Mesodermal cell (in vitro differentiated cells): ENCODE measurements around the gene RNU6-1.
A peak's percentile ranks its signal among the peaks of the same experiment; 100 is the strongest.

Experiments
- H3K27ac ChIP-seq: 2 replicates; pipeline ENCODE4 v1.7.0; 2013; ENCODE audit warnings: mild to moderate bottlenecking, low read depth, low read length, moderate library complexity; ENCODE audit not compliant: severe bottlenecking
- H3K36me3 ChIP-seq: 2 replicates; pipeline ENCODE4 v1.7.1; 2013; ENCODE audit warnings: mild to moderate bottlenecking, low read length, moderate library complexity; ENCODE audit not compliant: control insufficient read depth, insufficient read depth
- H3K4me1 ChIP-seq: one replicate; pipeline ENCODE4 v1.7.1; 2013; ENCODE audit warnings: mild to moderate bottlenecking, low read length; ENCODE audit not compliant: insufficient read depth, control insufficient read depth, poor library complexity, severe bottlenecking
- H3K4me3 ChIP-seq: 2 replicates; pipeline ENCODE4 v1.7.0; 2013; ENCODE audit warnings: low read length, control low read depth, mild to moderate bottlenecking; ENCODE audit not compliant: insufficient read depth, poor library complexity, severe bottlenecking; ENCODE audit errors: extremely low read depth
- H3K9me3 ChIP-seq: 2 replicates; pipeline ENCODE4 v1.7.1; 2013; ENCODE audit warnings: mild to moderate bottlenecking, low read length, moderate library complexity; ENCODE audit not compliant: control insufficient read depth
- WGBS, 2 experiments: methylation state at CpG; one replicate each; pipeline ENCODE4 v1.1.5; 2013; ENCODE audit warnings: missing lambda C conversion rate in 2 of 2; ENCODE audit not compliant: insufficient coverage in 2 of 2; 5-methylcytosine and 5-hydroxymethylcytosine counted together

RNU6-1 gene

DNA sequence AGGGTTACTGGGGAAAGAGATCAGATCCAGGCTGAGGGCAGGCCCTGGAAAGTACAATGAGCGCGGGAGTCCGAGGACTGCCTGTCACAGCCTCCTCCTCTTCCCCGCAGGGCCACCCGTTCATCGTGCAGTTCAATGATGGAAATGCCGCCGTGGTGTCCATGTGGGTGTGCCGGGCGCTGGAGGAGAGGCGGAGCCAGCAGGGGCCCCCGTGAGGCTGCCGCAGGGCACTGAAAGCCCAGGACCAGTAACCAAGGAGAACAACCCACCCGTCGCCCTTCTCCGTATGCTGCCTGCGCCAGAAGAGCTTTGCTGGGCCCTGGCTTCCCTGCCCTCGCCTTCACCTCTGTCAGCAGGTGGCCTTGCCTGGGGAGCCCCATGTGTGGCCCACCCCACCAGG lies 33.3 kb downstream of the RNU6-1 start:
- H3K4me3 ChIP-seq, result no peak overlapping the region
- no peak overlapping the region for H3K27ac ChIP-seq
- no peaks in the 10 kb centered on the region for H3K9me3 ChIP-seq
- H3K36me3 ChIP-seq, result no peaks in the 10 kb centered on the region
- WGBS, 2 experiments, result 91 to 96% methylated on average over 17 to 18 of the region's 18 CpGs
- H3K4me1 ChIP-seq, result no peaks in the 10 kb centered on the region

DNA sequence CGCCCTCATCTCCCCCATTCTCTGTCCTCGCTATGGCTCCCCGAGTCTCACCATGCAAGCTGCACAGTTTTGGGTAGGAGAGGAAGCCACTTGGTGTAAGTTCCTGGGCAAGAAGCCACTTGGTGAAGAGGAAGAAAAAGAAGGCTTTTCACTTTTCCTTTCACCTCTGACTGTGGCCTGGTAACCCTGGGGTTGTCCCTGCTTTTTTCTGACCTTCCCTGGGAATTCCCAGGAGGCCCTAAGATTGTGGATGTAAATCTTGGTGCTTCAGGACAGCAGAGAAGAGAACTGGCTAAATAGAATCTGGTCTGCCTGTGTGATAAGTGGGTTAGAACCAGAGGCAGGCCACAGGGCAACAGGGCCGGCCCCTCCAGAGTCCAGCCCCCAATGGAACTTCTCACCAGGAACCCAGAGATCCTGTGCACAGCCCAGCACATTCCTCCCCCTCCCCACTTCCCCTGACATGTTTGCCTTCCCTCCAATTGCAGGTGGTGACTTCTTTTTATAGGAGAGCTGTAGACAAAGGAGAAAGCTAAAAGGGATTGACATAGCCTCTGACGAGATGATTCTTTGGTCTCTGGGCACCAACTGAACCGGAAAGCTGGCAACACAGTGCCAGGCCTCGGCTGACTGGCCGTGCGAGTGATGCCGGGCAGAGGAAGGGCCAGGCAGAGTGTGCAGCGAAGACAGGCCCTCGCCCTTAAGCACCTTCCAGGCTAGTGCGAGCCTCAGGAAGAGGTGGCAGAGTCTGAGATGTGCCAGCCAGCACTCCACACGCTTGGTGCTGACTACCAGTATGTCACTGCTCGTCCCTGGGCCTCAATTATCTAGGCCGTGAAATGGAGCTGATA lies 34.0 kb downstream of the RNU6-1 start:
- no peak overlapping the region for H3K27ac ChIP-seq

DNA sequence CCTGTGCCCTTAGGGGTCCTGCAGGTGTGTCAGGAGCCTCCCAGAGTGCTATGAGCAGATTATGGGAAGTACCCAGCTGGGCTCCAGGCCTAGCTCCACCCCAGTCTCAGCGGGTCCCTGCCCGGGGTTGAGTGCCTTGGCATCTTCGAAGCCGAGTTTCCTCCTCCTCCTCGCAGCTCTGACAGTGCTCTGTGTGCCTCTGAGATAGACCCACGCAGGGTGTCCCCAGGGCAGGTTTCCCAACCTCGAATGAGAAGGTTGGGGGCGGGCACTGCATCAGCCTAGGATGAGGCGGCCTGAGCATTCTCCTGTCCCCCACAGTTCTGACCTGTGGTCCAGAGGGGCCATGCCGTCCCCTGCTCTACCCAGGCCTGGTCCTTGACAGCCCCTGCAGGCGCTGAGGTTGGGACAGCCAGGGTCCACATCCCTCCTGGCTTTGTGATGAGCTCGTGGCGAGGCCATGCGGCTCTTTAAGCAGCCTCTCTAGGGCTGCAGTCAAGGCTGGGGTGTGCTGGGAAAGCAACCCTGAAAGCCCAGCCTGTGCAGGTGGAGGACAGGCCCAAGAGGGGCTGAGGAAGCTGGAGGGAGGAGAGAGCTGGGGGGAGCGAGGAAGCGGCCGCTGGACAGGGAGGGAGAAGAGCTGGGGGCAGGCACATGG lies 34.7 kb downstream of the RNU6-1 start:
- WGBS, 2 experiments, result 85 to 88% methylated on average over 13 to 17 of the region's 17 CpGs
- no peaks in the 10 kb centered on the region for H3K36me3 ChIP-seq
- H3K4me3 ChIP-seq, result no peak overlapping the region

More for the DNA sequence above, 34.0 kb downstream of the RNU6-1 start:
- no peak overlapping the region for H3K4me3 ChIP-seq
- WGBS, 2 experiments, result 88 to 89% methylated on average over 13 to 16 of the region's 16 CpGs
- H3K9me3 ChIP-seq, result no peaks in the 10 kb centered on the region
- H3K36me3 ChIP-seq, result no peaks in the 10 kb centered on the region
- no peaks in the 10 kb centered on the region for H3K4me1 ChIP-seq

DNA sequence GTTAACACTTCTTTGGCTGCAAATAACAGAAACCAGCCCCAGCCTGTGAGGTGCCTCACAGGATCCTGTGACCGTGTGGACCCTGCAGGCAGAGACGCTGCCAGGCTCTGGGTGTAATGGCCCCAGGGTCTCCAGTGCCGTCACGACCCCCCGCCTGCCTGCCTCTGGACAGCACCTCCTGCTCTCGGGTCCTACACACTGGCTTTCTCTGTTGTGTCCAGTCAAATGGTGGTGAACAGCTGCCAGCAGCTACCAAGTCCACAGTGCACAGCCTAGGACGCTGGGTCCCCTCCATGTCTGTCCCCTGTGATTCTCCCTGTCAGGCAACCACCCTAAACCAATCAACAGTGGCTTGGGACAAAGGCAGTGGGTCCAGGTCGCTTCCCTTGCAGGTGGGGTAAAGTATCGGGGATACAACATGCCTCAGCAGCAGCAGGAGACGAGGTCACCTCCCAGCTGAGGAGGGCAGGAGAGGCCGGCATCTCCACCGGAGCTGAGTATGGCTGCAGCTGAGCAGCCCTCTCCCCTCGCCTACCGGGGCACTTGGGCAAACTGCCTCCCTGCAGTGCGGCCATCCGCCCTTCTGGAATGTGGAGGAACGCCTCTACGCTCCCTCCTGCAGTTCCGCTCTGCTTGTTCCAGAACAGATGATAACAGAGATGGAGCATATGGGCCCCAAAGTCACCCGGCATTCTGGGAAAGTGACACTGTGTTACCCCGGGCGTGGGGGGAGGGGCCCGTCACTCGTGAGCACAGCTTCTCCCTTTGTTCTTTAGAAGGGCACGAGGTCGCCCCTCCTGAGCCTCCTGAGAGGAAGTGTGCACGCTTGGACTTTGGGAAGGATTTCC lies 35.6 kb downstream of the RNU6-1 start:
- Histone ChIP-seq H3K4me1 (peaks cover 4% of the 10 kb centered on the region), H3K27ac (no peak overlapping the region), H3K4me3 (no peak overlapping the region), H3K36me3 (no peaks in the 10 kb centered on the region), H3K9me3 (no peaks in the 10 kb centered on the region)
- 55% methylated on average over 25 to 27 of the region's 27 CpGs for WGBS, 2 experiments

More for the DNA sequence above, 34.7 kb downstream of the RNU6-1 start:
- Histone ChIP-seq H3K4me1 (no peaks in the 10 kb centered on the region), H3K9me3 (no peaks in the 10 kb centered on the region), H3K27ac (no peak overlapping the region)

DNA sequence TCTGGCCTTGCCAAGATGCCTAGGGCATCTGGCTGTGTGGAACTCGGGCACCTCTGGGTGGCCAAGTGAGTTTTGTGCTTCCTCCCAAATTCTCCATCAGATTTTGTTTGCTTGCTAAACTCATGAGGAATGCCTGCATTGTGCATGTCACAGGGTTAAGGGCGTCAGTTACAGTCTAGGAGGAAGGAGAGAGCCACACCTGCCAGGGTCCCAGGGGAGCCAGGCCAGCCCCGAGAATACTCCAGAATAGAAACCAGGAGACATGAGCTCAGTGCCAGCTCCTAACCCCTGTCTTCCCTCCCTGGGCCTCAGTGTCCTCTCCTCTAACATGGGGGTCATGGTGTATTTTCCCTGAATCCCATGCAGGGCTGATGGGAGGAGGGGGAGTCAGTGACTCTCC lies 36.5 kb downstream of the RNU6-1 start:
- H3K9me3 ChIP-seq, result no peaks in the 10 kb centered on the region
- H3K4me3 ChIP-seq, result no peak overlapping the region
- no peaks in the 10 kb centered on the region for H3K36me3 ChIP-seq
- H3K27ac ChIP-seq, result no peak overlapping the region
- H3K4me1 ChIP-seq, result peaks cover 4% of the 10 kb centered on the region
- WGBS, 2 experiments, result 93 to 96% methylated on average over 2 of the region's 3 CpGs

DNA sequence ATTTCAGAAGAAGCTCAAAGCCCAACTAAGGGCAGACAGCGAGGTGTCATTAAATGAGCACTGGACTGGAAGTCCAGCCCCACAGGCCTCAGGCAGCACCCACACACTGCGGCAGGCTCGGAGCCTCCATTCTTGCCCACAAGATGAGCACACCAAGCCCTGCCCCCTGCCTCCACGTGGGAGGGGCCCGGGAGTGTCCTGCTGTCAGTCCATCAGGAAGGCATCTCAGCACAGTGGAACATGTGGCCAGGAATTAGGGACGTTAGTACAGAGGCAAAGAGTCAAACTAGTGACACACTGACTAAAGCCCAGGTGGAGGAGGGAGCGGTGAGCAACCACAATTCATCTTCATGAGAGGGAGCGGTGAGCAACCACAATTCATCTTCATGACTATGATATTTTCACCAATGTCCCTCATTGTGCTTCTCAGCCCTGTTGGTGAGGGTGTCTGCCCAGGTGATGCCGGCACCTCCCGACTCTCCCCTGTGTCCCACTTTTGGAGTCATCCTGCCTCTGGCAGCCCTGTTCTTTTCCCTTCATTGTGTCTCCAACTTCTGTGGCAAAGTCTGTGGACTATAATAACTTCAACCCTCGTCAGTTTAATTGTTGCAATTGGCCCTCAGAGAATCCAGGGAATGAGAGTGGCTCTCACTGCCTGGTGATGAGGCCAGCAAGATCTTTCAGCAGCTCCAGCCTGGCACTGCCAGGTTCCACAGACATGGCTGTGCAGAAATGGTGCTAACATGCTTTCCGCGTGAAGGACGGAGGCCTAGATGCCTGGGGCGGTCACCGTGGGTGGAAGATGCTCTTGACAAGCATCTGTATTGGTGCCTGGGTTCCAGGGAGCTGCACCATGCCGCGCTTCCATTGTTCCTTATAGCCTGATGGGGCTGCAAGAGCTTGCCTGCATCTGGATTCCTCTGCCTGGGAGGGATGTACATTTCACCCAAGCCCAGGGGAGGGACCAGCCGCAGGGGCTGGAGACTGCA lies 37.6 kb downstream of the RNU6-1 start:
- Histone ChIP-seq H3K36me3 (no peaks in the 10 kb centered on the region), H3K4me1 (peaks cover 4% of the 10 kb centered on the region), H3K9me3 (no peaks in the 10 kb centered on the region), H3K27ac (no peak overlapping the region), H3K4me3 (no peak overlapping the region)
- 80 to 84% methylated on average over 17 of the region's 19 CpGs for WGBS, 2 experiments

DNA sequence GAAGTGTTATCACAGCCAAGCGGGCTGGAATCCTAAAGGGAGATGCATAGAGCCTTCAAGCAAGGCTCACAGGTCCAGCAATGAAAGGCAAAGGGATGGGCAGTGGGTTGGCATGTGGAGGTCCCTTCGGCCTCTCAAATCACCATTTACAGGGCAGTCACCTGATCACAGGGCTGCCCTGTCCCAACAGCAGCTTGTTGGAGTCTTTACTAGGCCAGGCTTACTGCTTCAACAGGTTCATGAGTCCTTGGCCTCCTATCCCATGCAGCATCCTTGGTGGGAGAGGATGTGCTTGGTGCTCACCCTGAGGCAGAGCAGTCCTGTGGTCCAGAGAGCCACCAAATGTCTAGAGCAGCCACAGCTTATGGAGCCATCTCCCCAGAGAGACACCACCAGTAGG lies 38.7 kb downstream of the RNU6-1 start:
- Histone ChIP-seq H3K4me1 (peaks cover 4% of the 10 kb centered on the region), H3K9me3 (no peaks in the 10 kb centered on the region), H3K27ac (no peak overlapping the region), H3K36me3 (no peaks in the 10 kb centered on the region), H3K4me3 (no peak overlapping the region)
- WGBS, 2 experiments, result 90% methylated on average over 2 of the region's 2 CpGs

DNA sequence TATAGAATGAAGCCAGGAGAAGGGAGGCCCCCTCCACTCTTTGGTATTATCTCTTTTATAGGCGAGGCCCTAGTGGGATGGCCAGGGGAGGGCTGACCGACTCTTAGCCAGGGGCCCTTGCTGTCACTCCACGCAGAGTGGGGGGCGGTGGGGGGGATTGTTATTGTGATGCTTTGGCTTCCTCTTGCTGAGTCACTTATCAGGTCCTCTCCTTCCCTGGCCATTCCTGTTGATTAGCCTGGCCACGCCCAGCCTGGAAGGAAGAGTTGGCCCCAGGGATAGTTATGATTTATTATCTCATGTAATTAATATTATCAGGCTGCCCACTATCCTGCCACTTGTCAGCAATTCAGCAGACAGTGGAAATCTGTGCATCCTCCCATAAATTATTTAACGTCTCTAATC lies 40.0 kb downstream of the RNU6-1 start:
- Histone ChIP-seq H3K4me3 (no peak overlapping the region), H3K27ac (no peak overlapping the region), H3K4me1 (peaks cover 4% of the 10 kb centered on the region), H3K36me3 (no peaks in the 10 kb centered on the region), H3K9me3 (peaks cover 4% of the 10 kb centered on the region)
- WGBS, 2 experiments, result 48% methylated on average over 2 of the region's 6 CpGs; no CpG with 5 or more reads in 1 of the 2 experiments

DNA sequence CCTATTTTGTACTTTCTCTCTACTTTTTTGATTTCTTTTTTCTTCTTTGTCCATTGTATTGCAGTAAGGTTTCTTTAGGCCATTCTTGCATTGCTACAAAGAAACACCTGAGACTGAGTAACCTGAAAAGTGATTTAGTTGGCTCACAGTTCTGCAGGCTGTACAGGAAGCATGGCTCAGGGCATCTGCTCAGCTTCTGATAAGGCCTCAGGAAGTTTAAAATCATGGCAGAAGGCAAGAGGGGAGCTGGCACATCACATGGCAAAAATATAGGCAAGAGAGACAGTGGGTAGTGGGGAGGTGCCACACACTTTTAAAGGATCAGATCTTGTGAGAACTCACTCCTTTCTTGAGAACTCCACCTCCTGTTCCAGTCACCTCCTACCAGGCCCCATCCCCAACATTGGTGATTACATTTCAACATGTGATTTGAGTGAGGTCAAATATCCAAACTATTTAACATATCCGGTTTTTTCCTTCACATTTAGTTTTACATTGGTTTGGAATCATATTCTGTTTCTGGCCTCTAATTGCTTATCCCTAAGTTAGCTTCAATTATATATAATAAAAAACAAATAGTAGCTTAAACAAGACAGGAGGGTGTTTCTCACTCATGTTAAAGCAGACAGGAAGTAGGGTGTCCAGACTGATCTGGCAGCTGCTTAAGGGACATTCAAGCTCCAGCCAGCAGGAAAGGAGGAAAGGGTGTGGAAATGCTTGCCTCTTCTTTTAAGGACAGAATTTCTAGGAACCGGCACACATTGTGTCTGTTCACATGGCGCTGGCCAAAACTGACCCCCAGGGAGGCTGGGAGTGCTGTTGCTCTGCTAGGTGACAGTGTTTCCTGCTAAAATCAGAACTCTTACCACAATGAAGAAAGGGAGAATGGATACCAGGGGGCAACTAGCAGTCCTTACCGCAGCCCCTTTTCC lies 43.4 kb downstream of the RNU6-1 start:
- H3K4me1 ChIP-seq, result peaks cover 4% of the 10 kb centered on the region
- H3K9me3 ChIP-seq, result peaks cover 4% of the 10 kb centered on the region
- peak overlapping the region; percentile 13 for H3K27ac ChIP-seq
- no peak overlapping the region for H3K4me3 ChIP-seq
- WGBS, 2 experiments, result 88 to 93% methylated on average over 2 of the region's 4 CpGs
- no peaks in the 10 kb centered on the region for H3K36me3 ChIP-seq
